Erythroblast (primary cell): ENCODE data around the gene DGKH.

ENCODE experiments used
- GATA1 ChIP-seq: IDR thresholded peaks from 2 replicates; pipeline ENCODE4 v1.6.1; 2011; ENCODE audit warnings: low read depth, mild to moderate bottlenecking, control low read depth, low read length, moderate library complexity
- POLR2A ChIP-seq: IDR thresholded peaks from 2 replicates; pipeline ENCODE4 v1.6.1; 2011; ENCODE audit warnings: mild to moderate bottlenecking, low read length

DNA sequence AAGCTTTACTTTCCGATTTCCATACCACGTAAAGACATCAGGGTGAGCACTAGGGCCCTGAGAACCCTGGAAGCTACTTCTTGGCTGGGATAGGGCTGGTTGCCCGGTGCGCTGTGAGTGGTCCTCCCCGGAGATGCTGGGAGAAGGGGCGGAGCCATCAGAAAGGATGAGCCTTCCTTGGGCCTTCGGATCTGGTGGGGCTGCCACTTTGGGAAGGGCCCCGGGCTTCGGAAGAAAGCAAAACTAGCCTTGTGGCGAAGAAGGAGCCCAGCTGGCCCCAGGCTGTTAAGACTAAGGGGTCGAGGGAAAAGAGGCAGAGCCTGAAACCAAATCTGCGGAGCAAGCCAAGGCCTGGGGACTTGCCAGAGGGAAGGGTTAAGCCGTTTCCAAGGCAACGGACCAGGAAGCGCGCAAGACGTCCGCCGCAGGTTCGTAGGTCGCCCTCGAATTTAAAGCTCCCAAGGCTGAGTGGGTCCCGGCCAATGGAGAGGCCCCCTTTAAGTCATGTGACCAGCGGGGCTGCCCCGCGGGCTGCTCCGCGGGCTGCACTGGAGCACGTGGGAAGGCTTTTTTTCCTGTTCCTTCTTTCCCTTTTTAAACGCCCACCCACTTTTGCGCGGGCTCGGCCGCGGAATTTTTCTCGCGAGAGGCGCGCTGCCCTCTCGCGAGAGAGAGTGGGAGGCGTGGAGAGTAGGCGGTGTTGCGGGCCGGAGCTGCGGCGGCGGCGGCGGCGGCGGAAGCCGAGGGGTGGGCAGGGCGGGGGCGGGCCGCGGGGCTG, 223.1 kb downstream of the DGKH start:
- TF ChIP-seq POLR2A (no peak), GATA1 (no peak)
